PC-3 (cell line): Measurements from ENCODE around the gene WDFY4.

Source experiments
- CTCF ChIP-seq: fragments of 300-600 bp; sonication (generic); conservative IDR thresholded peaks from 2 replicates; pipeline ENCODE4 v1.5.1; 2017; ENCODE audit warnings: antibody characterized with exemption, low read depth, mild to moderate bottlenecking, low read length
- EZH2 ChIP-seq: fragments of 300-600 bp; sonication (generic); IDR thresholded peaks from one replicate; pipeline ENCODE4 v1.6.1; 2017; ENCODE audit warnings: antibody characterized with exemption, mild to moderate bottlenecking, low read length; ENCODE audit not compliant: unreplicated experiment
- EZH2phosphoT487 ChIP-seq: fragments of 300-600 bp; sonication (generic); IDR thresholded peaks from 2 replicates; pipeline ENCODE4 v1.6.1; 2018; ENCODE audit warnings: mild to moderate bottlenecking, antibody characterized with exemption, low read length, borderline replicate concordance

GRCh38 chr10:48881937-48882336 lies 197.3 kb downstream of the WDFY4 start:
- TF ChIP-seq CTCF (no peak), EZH2 (no peak), EZH2phosphoT487 (no peak)
